RWPE2 (cell line): Measurements from ENCODE around the gene MEP1B.

Experiments used
- ATAC-seq: fragments of 200-7000 bp; cut with Tn5 transposase; 3 replicates; pipeline ENCODE4 v1.9.1; 2021; ENCODE audit warnings: low read depth
- DNase-seq: peaks from one replicate; pipeline ENCODE4 v3.0.0-alpha.2; 2020; ENCODE audit warnings: low spot score
- H3K27ac ChIP-seq: fragments of 450-650 bp; 2 replicates; pipeline ENCODE4 v1.5.1; 2017; ENCODE audit warnings: mild to moderate bottlenecking; ENCODE audit not compliant: poor library complexity, severe bottlenecking
- H3K27me3 ChIP-seq: fragments of 250-450 bp; sonication (Bioruptor Pico); 2 replicates; pipeline ENCODE4 v1.5.1; 2021; ENCODE audit warnings: mild to moderate bottlenecking, moderate library complexity; ENCODE audit not compliant: insufficient read depth, poor library complexity, severe bottlenecking
- H3K36me3 ChIP-seq: fragments of 250-450 bp; sonication (Bioruptor Pico); 2 replicates; pipeline ENCODE4 v1.5.1; 2020; ENCODE audit warnings: low read depth, mild to moderate bottlenecking, moderate library complexity
- H3K4me1 ChIP-seq: fragments of 250-450 bp; sonication (Bioruptor Pico); 2 replicates; pipeline ENCODE4 v1.5.1; 2021; ENCODE audit warnings: mild to moderate bottlenecking, moderate library complexity; ENCODE audit not compliant: insufficient read depth, poor library complexity, severe bottlenecking
- H3K4me3 ChIP-seq: fragments of 250-450 bp; sonication (Bioruptor Pico); 2 replicates; pipeline ENCODE4 v1.5.1; 2021; ENCODE audit warnings: mild to moderate bottlenecking, moderate library complexity; ENCODE audit not compliant: severe bottlenecking
- H3K9me3 ChIP-seq: fragments of 250-450 bp; sonication (Bioruptor Pico); 2 replicates; pipeline ENCODE4 v1.5.1; 2021; ENCODE audit warnings: mild to moderate bottlenecking, moderate library complexity; ENCODE audit not compliant: severe bottlenecking
- CTCF ChIP-seq: fragments of 450-650 bp; IDR thresholded peaks from one replicate; pipeline ENCODE4 v1.5.1; 2017; ENCODE audit warnings: mild to moderate bottlenecking, moderate library complexity; ENCODE audit not compliant: poor library complexity, severe bottlenecking

The MEP1B gene

GRCh38 chr18:32249147-32249929 is 59.5 kb downstream of the MEP1B start:
- H3K4me3 ChIP-seq: no peak overlapping the region
- no peaks in the 10 kb centered on the region for H3K36me3 ChIP-seq
- no peaks in the 10 kb centered on the region for H3K9me3 ChIP-seq
- H3K27ac ChIP-seq: no peak overlapping the region
- no peaks in the 10 kb centered on the region for H3K27me3 ChIP-seq
- no peak for DNase-seq
- ATAC-seq: no peak
- H3K4me1 ChIP-seq: no peaks in the 10 kb centered on the region
- no peak for TF ChIP-seq CTCF

- Histone ChIP-seq H3K27ac (no peak overlapping the region), H3K27me3 (no peaks in the 10 kb centered on the region), H3K36me3 (no peaks in the 10 kb centered on the region), H3K9me3 (no peaks in the 10 kb centered on the region), H3K4me3 (no peak overlapping the region), H3K4me1 (no peaks in the 10 kb centered on the region)
- ATAC-seq (no peak), DNase-seq (no peak)
- no peak for TF ChIP-seq CTCF
Observed at GRCh38 chr18:32251466-32251865, 61.6 kb downstream of the MEP1B start.

GRCh38 chr18:32252141-32252860 is 62.5 kb downstream of the MEP1B start:
- H3K27ac ChIP-seq: no peak overlapping the region
- H3K27me3 ChIP-seq: no peaks in the 10 kb centered on the region
- DNase-seq (no peak), ATAC-seq (no peak)
- H3K4me1 ChIP-seq: no peaks in the 10 kb centered on the region
- H3K9me3 ChIP-seq: no peaks in the 10 kb centered on the region
- no peak overlapping the region for H3K4me3 ChIP-seq
- no peaks in the 10 kb centered on the region for H3K36me3 ChIP-seq
- no peak for TF ChIP-seq CTCF

DNA sequence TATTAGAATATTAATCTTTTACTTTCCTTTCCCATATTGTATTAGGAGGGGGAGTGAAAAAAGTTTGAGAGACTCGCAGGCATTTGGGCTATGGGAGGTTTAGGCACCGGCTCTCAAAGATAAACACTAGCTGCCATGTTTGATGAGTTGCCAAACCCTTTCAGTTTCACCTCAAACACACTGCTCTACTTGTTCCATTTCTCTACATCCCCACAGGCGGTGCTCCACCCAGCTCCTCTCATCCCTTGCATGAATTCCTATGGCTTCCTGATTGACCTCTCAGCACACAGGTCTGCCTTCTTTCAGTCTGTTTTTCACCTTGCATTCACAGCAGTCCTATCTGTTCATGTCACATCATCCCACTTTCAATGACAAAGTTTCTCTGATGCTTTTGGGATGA is 65.7 kb downstream of the MEP1B start:
- no peak for DNase-seq
- no peaks in the 10 kb centered on the region for H3K4me1 ChIP-seq
- H3K4me3 ChIP-seq: no peak overlapping the region
- ATAC-seq: no peak
- H3K27ac ChIP-seq: no peak overlapping the region
- TF ChIP-seq CTCF: no peak
- no peaks in the 10 kb centered on the region for H3K9me3 ChIP-seq
- H3K27me3 ChIP-seq: no peaks in the 10 kb centered on the region
- no peaks in the 10 kb centered on the region for H3K36me3 ChIP-seq
